DMS79 treated with DMSO at 0.1 percent for 48 hours (cell line): ENCODE data around the gene MRPS6.

ENCODE experiments used
- DNase-seq: peaks from one replicate; lab custom pipeline; 2025; lab: John Stamatoyannopoulos, UW

Gene MRPS6

DNA sequence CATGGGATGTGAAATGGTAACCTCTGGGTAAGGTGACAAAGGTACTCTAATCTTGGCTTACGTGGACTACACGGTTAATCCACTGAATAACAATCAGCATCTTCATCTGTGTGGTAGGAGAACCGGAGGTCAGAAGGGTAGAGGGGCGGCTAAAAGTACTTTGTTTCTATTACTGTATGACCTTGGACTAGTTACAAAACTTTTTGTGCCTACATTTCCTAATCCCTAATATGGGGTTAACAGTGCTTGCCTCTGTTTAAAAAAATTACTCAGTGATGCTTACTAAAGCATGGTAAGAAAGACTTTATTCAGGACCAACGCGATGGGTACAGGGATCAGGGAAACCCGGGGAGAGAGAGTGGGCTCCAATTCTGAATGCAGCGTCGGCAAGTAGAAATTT, 1.7 kb upstream of the MRPS6 start:
- DNase-seq = no peak

DNA sequence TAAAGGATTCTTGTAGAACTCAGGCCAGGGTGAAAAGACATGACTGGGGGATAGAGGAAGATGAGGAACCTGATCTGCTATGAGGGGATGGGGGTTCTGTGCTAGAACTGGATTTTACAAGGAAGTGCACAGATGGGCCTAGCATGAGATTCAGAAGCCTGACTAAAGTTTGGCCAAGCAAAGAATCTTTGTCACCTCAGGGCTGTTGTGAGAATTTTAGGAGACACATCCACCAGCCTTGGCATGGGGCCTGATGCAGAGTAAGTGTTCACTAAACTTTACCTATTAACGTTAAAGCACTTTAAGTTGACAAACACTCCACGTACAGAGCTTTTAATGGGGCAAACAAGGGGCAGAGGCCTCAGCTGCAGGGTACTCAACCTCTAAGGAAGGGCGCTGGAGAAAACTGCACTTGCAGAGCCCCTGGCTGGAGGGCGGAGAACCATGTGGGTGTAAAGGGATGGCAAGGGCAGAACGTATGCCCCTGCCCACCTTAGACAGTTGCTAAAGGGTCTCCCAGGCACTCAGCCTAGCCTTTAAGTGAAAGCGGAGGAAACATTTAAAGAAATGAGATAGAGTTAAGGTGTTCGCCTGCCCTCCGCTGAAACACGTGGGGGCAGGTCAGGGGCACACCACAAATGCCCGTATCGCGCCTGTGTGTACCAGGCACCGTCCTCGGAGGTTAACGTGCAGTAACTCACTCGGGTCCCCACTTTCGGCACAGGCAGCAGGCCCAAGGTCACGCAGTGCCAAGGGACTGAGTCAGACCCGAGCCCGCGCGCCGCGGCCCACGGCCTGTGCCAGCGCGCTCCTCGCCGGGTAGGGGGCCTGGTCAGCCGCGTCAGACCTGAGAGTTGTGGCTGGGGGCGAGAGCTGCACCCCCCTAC, 990 bp upstream of the MRPS6 start:
- peak; percentile 13 for DNase-seq

DNA sequence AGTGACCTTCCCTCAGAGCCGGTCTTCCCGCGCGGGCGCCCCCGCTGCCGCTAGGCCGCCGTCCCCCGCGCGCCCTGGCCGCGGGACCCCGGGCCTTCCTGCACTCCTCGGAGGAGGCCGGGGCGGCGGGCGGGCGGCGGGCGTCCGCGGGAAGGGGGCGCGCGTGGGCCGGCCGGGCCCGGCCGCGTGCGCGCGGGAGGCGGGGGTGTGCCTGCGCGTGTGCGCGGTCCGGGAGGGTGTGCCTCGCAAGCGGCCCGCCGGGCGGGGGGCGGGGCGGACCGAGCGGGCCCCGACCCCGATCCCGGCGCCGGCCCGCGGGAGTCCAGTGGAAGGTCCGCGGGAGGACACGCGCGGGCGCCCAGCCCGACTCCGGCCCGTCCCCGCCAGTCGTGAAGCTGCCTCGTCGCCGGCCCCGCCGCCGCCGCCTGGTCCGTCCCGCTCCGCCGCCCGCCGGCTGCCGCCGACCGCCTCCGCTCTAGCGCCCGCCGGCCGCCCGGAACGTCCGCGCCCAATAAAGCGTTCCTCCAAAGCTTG, 438 bp downstream of the MRPS6 start:
- DNase-seq = no peak

DNA sequence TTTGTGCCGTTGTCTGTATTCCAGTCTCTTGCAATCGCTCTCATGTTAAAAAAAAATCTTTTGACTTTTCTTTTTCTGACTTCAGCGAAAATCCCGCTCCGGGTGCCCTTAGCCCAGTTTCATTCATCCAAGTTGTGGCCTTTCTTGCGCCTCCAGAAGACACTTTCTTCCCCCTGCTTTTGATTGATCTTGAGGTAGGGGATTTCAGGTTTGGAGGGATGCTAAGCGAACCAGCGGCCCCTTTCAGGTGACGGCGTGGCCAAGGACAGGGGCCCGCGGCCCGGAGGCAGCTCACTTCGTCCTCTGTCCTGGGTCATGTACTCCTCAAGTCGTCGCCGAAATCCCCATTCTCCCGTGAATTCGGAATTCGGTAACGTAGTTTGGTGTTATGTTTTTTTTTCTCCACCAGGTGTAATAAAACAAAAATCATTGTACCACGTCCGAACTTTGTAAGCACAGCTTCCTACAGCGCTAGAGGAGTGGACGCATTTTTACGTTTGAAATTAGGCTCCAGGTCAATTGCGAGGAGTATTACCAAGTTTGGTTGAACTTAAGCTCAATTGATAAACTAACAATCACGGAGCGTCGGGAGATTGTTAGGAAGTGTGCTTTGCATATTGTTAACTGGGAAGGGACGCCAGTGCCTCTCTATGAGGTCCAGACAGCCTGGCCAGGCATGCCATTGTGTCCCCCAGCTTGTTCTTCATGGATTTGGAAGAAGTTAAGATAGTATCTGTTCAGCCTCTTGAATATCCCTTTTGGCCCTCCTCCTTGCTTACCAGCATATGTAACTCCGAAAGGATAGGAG, 1.1 kb downstream of the MRPS6 start:
- DNase-seq = peak; percentile 41

DNA sequence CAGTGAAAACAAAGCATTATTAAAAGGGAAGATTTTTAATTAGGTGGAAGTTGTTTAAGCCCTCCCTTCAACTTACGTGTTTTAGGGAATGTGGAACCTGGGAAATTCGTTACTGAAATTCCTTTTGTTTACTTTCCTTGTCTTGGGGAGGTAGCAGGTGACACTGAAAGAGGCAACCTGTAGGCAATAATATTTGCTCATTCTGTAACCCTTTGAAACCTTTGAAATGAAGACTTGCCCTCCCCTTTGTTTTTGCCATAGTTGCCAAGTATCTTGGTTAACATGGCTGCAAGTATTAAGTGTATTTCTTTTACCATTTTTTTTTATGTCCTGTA, 1.7 kb downstream of the MRPS6 start:
- DNase-seq = peak; percentile 41

DNA sequence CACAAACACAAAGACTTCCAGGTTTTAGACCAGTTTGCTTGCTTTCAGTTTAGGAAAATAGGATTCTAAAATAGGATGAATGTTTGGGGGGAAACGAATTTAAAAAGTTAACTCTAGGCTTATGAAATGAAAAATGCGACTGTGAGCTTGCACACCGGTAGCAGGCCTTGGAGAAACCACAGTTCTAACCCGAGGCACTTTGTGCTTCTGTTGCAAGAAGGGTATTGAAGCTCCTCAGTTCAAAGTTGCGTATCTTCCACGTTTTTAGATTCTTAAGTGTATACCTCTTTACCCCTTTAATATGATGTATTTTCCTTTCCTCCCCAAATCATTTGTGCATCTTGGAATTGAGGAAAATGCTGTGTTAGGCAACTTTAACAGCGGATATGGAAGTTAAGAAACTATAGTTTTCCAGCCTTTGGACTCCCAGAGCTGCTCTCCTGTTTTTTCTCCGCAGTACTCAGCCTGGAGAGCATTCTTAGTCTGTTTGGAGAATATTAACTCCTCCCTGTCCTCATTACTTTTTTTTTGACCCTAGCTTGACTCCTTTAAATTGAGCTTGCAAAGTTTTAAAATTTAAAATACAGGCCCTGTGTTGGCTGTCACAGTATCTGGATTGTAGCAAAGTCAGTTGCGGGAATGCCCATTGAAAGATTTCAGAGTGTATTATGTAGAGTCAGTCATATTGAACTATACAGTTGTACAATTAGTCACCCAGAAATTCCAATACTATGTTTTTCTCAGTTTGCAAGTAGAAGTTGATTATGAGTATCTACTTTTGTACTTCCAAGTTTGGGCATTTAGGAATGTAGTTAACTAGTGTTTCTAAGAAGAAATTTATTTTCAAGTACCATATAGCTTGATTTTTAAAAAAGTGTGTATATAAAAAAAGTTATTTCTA, 2.6 kb downstream of the MRPS6 start:
- no peak for DNase-seq

DNA sequence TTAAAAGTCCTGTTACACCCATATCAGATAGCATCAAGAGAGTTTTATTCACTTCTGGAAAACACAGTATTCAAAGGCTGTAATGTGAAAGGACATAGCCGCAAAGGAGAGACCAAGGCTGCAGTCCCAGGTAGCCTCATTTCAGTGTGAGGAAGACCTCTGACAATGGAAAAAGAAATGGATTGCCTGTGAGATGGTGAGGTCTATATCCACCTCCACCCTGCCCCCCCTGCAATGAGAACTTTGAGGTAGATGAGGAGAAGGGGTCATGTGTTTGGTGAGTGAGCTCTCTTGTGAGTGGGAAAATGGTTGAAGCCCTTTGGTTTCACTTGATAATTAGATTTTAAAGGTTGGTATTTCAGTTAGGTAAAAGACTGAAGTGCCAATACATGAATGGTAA, 3.5 kb downstream of the MRPS6 start:
- DNase-seq = no peak

DNA sequence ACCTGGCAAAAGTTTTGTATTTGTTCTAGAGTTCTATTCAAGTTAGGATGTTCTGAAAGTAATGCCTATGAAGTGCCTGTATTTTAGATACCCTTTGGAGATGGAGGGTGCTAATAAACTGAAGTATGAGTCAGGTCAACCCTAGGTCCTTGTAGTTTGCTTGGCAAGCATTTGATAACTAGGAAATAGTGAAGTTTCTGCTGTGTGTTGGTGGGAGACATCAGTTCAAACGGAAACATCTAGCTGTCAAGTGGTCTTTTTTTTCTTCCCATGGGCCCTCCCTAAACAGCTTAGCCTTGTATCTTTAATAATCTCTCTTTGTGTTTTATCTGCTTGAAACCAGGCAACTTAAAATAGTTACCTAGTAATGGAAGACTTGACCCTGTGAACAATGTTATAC, 4.5 kb downstream of the MRPS6 start:
- DNase-seq = no peak

DNA sequence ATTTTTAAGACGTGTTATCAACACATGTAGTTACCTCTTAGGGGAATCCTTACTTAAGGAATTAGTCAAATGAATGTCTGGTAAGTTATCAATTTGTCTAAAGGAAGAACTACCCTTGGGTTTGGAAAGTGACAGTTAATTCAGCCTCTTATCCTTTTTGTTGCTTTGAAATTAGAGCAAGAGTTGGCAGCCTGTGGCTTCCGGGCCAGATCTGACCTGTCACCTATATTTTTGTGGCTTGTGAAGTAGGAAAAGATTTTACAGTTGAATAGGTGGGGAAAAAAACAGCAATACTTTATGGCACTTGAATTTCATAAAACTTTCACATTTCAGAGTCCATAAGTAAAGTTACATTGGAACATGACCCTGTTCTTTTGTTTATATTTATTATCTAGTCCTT, 5.5 kb downstream of the MRPS6 start:
- DNase-seq = peak; percentile 41

DNA sequence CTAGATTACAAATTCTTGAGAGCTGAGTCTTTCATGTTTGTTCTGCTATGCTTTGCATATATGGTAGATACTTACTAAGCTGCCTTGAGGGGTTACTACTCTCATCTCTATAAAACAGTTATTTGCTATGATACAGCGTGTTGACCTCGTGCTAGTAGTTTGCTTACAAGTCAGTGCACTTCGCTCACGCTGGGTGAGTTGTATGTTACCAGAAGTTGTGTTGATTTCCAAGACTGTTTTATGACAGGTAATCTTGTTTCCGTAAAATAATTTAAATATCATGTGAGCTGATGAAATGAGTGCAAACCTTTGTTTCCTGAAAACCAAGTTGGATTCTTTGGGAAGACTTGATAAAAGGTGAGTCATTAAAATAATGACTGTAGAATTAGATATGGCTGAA, 7.3 kb downstream of the MRPS6 start:
- no peak for DNase-seq

DNA sequence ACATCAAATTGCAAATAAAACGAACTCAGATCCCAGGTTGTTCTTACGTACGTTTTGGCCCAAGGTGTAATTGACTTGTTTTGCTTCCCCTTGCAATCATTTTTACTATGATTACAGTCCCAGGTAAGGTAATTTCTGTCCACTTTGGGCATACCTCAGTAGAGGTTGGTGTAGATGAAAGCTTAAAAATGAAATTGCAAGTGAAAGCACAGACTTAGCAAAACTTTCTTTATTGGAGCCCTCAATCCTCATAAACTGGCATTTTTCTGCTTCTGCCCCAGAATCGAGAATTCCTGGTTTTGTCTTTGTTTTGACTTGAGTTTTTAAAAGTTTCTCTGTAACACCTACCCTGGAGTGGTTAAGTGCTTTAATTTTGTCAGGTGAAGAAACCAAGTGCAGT, 9.4 kb downstream of the MRPS6 start:
- DNase-seq = no peak

DNA sequence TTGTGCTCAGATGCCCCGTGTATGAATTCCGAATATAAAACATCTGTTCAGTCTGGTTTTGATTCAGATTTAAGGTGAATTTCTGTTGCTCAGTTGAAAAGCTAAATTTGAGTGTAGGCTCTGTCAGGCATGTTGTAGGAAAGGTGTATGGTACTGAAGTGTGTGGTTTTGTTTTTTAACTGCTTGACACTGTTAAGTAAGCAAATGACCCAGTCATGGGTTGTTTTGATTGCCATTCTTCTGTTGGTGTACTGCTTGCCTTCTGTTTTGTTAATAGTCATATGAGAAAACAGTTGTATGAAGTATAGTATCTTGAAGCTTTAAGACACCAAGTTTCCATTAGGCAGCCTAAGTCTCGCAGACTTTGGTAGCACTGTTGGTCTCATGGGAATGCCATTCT, 10.0 kb downstream of the MRPS6 start:
- no peak for DNase-seq

DNA sequence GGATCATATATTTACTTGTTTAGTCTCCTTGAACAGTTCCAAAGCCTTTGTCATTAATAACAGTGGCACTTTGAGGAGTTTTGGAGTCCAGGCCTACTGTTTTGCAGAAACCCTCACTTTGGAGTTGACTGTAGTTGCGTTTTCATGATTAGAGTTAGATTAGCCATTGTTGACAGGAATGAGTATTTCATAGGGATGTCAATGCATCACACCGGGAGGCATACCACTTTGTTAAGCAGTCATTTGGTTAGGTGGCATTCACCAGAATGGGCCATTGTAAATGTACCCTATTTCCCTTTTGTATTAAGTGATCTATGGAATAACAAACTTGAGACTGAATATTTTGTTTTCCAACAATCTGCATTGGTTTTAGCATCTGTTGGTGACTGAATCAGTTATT, 11.8 kb downstream of the MRPS6 start:
- DNase-seq = no peak

DNA sequence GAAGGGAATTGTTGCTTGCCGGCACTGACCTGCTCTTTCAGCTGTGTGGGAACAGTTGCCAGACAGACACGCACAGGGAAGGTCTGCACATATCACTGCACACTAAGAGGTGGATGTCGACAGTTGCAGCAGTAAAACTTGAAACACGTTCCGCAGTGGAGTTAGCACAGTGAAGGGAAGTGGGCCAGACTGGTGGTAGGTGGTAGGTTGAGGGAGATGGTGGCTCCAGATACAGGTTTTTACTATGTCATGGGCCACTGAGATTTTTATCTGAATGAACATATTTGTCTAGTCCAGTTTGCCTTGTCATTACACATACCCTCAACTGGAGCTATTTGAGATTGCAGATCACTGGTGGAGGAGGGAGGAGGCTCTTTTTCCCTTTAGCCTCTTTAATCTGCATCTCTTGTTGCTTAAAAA, 13.5 kb downstream of the MRPS6 start:
- no peak for DNase-seq

DNA sequence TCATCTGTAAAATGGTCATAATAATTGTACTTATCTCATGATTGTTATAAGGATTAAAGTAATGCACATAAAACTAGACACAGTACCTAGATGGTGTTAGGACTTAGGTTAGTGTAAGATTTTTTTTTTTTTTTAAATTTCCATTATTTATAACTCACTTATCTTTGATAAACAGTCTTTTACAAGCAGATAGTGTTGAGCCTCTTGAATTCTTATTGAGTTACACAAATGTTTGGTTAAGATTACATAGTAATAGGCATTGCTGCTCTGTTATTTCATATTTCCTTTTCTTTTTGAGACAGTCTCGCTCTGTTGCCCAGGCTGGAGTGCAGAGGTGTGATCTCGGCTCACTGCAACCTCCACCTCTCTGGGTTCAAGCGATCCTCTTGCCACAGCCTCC, 15.4 kb downstream of the MRPS6 start:
- no peak for DNase-seq

DNA sequence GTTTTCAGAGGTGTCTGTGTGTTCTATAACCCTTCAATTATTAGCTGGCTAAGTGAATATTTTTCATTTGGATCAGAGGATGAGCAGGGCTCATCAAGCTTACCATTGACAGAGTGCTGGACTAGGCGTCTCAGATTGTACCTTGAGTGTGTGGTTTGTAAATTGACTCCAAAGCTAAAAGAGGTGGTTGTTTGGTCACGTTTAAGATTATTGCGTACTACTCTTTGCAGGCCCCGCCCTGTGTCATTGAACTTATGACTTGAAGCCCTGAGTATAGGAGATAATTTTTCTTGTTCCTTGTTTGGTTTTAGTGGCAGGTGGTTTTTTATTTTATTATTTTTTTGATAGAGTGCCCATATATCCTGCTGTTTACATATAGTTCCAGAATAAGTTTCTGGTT, 17.7 kb downstream of the MRPS6 start:
- no peak for DNase-seq

DNA sequence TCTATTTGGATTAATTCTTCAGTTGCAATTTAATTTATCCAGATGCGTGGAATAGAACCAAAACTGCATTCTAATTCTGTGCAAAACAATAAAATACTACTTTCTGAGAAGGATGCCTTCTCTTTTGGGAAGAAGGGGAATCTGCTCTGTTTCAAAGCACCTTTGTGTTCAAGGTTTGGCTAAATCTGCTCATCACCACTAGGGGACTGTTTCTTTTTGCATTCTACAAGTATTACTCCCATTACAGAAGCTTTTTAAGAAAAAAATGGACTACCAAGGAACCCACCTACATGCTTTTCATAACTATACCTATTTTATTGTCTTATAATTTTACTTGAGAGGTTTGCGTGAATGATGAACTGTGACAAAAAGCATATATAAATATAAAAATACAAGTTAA, 18.2 kb downstream of the MRPS6 start:
- DNase-seq = no peak

DNA sequence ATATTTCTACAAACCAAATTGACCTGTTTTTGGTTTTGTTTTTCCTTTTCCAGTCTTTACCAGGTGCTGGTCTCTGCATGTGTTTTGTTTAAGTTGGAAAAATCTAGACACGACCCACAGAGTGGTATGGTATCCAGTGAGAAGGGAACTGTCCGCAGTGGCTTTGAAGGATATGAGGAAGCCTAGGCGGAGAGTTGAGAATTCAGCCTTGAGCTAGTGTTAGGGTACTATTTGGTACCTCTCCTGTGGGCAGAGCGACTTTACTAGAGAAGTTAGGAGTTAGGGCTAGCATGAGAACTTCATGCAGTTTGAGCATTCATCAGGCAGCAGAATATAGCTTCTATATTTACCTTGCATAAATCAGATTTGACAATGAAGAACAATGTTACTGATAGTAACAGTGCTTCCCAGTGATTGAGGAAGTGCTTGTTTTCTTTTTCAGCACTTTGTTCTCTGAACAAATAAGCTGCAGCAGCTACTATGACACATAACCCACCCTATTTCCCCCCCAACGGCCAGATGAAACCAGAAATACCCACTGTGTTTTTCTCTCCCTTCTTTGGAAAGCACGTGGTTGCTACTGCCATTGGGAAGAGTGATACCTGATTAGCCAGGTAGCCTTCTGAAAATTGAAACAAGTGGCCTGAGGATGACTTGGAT, 19.0 kb downstream of the MRPS6 start:
- no peak for DNase-seq

DNA sequence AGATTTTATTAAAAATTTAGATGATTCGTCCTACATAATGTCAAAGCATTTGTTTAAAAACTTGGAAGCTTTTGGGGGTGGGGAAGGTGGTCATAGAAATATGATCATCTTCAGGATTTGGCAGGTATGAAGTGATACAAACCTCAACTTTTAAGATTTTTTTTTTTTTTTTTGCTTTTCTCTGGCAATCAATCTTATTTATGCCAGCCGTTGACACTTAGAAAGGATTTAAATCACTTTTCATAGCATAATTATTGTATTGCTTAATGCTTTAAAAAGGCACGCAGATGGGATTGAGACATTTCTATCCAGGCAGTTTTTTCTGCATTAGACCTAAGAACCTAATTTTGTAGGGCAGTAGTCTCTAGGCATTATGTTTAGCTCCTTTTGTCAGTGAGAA, 19.7 kb downstream of the MRPS6 start:
- no peak for DNase-seq

DNA sequence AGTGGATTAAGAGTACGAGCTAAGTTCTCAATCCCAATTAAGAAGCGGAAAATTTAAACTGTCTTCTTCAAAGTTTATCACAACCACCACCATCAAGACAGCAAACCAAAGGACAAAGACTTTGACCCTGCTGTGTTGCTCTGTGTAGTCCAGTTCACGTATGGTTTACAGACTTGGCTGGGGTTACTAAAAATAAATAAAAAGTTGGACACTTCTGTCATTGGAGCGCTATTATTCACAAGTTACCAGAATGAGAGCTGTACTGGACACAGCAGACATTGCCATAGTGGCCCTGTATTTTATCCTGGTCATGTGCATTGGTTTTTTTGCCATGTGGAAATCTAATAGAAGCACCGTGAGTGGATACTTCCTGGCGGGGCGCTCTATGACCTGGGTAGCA, 21.6 kb downstream of the MRPS6 start:
- no peak for DNase-seq

DNA sequence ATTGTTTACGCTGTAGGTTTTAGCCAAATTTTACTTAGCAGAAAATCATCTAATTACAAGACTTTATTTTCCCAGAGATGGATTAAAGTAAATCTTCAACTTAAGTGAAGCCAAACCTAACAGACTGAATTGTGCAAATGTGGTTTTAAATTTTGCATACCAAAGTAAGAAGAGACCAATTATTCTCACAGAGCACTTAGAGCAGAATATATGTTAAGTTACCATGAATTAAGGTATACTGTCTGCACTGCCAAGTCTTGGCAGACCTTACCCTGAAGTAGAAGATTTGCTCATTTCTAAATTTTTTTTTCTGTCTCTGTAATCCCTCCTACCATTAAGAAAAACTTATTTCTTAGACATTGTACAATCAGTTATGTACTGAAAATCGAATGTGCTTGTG, 24.1 kb downstream of the MRPS6 start:
- DNase-seq = no peak

DNA sequence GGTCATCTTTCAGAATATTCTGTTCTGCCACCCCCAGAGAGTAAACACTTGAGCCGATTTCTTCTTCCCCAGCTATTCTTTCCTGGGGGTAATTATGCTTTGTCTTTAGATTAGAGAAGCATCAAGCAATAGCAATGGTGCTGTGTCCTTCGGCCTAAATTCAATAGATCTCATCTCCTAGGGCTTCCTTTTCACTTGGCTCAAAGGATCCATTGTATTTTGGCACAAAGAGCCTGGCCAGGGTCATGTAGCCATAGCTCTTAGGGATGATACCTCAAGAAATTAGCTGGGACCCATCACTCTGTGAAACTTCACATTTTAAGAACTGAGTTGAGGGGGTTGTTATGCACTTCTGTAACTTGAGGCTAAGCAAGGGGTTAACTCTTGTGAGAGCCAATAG, 27.0 kb downstream of the MRPS6 start:
- no peak for DNase-seq
